NCI-H2081 treated with DMSO at 0.1 percent for 48 hours (cell line): ENCODE measurements around the gene KIF18A.
"Not testable (repeated sequence)": the region's sequence is repeated elsewhere in the genome, so short reads cannot be mapped to it uniquely, and the experiment has no call there.

Experiments used
- DNase-seq: peaks from one replicate; lab custom pipeline; 2025; lab: John Stamatoyannopoulos, UW

KIF18A gene

DNA sequence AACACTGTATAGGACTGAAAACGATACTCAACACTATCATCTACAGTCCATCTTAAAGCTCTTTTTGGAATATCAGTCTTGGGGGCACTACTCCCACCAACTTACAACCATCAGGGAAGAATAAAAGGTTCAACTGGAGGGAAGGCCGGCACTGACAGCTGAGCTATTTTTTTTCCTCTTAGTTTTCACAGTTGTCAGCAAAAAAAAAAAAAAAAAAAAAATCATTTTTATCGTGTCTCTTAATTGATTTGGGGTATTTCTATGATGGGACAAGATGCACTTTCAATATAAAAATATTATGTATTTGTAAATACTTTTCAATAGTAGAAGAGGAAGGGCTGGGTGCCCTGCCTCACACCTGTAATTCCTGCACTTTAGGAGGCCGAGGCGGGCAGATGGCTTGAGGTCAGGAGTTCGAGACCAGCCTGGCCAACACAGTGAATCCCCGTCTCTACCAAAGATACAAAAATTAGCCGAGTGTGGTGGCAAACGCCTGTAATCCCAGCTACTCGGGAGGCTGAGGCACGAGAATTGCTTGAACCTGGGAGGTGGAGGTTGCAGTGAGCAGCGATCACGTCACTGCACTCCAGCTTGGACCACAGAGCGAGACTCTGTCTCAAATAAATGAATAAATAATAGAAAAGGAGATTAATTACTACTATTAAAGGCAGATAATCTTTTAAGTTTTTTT, 1.5 kb downstream of the KIF18A start:
- DNase-seq = no peak

DNA sequence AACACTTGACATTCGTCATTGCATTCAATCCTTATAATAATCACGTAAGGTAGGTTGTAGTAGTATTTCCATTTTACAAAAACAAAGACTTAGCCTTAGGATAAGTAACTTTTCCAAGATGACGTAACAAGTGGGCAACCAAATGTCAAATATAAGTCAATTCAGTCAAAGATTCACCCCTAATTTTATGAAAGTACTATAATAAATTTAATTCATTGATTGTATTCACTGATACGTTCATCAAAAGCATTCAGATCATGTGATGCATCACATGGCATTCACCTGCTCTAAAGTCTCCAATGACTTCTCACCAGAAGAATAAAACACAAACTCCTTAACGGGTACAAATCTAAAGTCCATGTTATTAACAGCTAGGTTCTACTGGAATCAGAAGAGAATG, 2.1 kb downstream of the KIF18A start:
- no peak for DNase-seq

DNA sequence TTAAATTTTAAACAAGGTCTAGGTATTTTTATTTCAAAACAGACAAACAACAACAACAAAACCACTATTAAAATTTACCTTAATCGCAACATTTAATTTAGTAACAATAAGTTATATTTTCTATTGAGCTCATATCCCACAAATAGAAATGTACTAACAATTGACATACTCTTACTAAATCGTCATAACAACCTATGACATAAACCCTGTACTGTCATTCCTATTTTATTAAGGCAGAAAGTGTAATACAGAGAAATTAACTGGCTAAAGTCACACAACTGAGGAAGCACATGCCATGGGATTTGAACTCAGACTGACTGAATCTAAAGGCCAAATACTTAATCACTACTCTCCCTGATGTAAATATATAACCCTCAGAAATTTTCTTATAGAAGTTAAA, 3.0 kb downstream of the KIF18A start:
- no peak for DNase-seq

DNA sequence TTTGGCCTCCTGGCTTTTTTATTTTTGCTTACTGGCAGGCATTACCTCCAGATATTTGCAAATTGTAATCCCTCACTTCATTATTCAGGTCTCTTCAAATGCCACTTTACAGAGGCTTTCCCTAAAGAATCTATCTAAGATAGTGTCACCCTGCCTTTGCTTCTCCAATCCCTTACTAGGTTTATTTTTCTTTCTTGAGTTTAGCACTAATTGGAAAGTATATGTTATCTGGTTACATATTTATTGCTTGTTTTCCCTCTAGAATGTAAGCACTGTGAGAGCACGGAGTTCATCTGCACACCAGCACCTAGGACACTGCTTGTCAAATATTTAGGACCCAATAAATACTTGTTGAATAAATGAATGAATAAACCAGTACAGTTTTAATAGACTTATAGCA, 3.5 kb downstream of the KIF18A start:
- DNase-seq = no peak

DNA sequence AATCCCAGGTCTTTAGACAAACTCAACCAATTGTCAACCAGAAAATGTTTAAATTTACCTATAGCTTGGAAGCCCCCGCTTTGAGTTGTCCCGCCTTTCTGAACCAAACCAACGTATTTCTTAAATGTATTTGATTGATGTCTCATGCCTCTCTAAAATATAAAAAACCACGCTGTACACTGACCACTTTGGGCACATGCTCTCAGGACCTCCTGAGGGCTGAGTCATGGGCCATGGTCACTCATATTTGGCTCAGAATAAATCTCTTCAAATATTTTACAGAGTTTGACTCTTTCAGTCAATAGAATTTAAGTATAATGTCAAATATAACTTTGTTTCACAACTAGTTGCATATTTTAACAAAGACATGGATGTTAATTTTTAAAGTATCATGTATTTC, 5.7 kb downstream of the KIF18A start:
- DNase-seq = not testable (repeated sequence)

DNA sequence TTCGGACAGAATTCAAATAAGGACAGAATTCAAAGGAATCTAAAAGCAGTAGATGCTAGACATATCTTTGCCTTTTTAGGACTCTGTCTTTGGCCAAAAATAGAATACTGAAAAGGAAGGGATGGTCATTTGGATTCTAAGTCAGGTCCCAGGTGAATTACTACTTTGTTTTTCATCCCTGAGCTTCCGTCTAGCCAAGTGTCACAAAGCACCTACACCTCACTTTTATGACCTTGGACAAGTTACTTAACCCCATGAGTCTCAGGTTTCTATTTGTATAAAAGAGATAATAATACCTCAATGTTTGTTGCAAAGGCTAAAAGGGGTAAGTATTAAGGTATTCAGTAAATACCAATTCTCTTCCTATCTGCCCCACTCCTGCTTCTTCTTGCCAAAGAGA, 7.3 kb downstream of the KIF18A start:
- no peak for DNase-seq

DNA sequence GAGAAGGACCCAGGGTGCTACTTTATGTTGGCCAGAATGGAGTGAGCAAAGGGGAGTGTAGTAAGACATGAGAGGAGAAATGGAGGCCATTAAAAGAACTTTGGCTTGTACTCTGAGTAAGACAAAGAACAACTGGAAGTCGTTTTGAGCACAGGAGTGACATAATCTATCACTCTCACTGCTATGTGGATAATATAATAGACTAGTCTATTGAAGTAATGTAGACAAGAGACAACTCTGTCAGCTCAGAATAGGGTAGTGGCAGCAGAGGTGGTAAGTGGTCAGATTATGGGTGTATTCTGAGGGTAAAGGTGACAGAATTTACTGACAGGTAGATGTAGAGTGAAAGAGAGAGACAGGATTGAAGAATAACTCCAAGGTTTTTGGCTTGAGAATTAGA, 8.2 kb downstream of the KIF18A start:
- DNase-seq = no peak

DNA sequence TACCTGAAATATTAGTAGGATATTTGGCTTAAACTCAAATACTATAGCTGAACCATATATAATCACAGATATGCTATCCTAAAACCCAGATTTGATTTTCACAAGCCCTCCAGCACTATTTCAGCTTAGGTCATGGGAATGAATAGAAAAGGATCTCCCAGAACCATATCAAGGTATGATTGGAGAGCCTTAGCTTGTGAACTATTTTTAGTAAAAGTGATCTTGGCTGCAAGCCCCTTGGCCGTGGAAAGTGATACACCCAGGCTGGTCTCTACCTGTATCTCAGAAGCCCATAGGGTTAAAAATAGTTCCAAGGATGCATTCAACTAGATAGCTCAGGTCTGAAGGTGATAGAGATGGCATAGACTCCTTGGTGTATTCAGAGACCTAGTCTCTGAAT, 9.7 kb downstream of the KIF18A start:
- DNase-seq = no peak

DNA sequence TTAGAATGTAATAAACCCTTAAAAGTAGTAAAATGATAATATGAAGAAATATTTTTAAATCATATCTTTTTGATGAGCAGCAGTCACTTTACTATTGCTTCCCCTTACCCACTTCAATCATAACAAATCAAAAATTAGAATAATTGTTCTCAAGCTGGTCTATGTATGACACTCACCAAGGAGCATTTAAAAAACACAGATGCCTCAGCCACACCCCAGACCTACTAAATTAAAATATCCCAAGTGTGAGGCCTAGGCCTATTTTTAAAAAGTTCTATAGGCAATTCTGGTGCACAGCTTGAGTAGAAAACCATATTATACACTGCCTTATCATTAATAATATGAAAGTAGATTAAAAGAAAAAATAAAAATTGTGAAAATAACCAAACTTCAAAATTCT, 15.2 kb downstream of the KIF18A start:
- no peak for DNase-seq

DNA sequence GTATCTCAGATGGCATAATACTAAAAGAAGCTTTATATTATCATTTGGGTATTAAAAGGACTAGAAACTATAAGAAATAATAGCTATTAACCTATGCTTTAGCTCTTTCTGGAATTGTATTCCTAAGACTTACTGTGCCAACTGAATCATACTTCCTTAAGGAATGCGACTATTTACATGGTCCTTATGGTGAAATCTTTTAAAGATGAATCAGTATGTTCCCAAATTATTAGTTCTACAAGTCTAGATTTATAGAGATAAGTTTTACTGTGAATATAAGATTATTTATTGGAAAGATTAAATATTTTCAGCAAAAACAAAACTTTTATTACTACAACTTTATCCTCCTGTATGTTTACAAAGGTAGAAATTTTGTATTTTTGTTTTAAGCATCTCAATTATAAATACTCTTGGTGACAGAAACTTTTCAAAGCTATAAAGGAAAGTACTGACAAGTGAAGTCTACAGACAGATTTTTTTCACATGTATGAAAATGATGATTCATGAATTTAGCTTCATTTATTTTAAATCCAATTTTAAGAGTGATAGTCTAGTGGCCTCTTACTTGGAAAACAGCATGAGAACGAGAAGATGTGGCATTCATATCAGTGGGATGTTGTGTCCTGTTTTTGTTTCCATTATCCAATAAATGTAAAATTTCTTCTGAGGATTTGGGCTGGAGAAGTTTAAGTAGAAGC, 17.8 kb downstream of the KIF18A start:
- DNase-seq = no peak

DNA sequence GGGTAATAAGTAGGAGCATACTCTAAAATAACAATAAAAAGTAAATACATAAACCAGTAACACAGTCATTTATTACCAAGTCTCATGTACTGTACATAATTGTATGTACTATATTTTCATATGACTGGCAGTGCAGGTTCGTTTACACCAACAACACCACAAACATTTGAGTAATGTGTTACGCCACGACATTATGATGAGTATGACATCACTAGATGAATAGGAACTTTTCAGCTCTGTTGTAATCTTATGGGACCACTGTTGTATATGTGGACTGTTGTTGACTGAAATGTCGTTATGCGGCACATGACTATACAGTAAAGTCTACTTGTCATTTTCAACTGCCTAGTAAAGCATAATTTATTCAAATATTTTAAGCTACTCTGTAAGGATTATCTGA, 18.6 kb downstream of the KIF18A start:
- DNase-seq = no peak

DNA sequence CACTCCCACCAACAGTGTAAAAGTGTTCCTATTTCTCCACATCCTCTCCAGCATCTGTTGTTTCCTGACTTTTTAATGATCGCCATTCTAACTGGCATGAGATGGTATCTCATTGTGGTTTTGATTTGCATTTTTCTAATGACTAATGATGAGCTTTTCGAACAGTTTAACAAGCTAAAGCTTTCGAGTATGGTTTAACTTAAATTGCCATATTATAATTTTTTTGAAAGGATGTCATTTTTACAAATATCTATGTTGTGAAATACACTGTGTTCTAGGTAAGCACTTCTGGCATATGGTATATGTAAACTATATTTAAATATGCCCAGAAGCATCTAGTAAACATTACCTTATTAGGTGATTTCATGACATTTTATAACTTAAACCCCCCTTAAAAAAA, 20.3 kb downstream of the KIF18A start:
- not testable (repeated sequence) for DNase-seq

DNA sequence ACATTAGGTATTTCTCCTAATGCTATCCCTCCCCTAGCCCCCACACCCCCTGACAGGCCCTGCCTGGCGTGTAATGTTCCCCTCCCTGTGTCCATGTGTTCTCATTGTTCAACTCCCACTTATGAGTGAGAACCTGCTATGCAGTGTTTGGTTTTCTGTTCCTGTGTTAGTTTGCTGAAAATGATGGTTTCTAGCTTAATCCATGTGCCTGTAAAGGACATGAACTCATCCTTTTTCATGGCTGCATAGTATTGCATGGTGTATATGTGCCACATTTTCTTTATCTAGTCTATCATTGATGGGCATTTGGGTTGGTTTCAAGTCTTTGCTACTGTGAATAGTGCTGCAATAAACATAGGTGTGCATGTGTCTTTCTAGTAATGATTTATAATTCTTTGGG, 20.8 kb downstream of the KIF18A start:
- not testable (repeated sequence) for DNase-seq

DNA sequence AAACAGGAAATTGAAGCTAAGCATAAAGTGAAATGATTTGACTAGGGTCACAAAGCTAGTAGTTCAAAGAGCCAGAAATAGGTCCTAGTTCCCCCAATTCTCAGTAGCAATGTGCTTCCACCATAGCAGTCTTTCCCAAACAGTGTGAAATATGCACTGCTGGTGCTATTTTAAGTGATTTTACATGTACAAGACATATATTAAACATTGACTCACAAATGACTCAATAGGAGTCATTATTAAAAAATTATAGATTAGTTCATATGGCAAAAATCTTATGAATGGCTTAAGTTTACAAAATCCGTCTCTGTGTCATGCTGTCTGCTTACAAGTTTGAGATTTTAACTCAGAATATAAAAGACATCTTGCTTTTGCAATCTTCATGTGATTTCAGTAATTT, 21.4 kb downstream of the KIF18A start:
- no peak for DNase-seq

DNA sequence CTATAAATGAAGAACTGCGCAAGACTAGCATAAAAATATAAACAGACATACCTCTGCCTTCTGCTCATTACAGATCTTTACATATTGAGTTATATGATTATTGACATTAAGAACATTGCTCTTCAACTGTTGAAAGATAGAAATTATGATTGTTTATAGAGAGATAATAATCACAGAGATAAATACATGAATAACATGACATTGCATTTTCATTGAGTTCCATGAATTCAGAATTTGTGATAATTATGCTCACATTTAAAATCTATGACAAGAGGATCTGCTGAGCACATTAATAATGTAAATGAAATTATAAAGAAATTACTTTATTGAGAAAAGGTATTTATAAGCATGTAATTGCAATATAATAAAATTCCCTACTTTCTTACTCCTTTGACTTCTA, 24.8 kb downstream of the KIF18A start:
- DNase-seq = no peak

DNA sequence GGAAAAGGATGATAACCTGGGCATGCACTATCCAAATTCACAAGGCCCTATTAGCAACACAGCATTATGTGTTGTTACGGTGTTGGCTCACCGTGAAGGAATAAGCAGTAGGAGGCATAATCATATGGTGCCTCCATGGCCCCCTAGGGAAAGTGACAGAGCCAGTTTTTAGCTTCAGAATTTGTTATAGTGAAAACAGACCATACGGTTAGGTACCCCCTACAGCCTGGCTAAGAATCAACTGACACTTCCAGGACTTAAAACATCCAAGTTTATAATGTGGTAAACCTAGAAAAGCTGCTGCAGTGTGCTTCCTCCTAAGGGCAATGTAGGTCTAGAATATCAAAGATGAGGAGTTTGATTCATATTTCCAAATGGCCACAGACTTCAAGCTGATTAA, 30.4 kb downstream of the KIF18A start:
- DNase-seq = peak; percentile 44

DNA sequence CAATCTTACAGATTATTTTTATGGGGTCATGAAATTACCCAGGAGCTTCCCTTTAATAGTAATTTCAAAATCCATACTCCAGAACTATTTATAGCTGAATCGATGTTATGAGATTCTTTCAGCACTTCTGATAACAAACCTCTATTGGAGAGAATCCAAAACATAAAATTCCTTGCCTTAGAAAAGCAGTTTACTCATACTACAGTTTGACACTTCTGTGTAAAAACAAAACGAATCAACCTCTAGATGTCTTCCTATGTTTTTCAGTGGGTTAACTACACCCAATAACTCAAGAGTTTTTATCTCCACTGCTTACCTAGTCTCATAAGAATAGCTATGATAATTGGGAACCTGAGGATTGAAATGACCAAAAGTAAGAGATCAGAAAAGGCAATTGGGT, 35.6 kb downstream of the KIF18A start:
- no peak for DNase-seq

DNA sequence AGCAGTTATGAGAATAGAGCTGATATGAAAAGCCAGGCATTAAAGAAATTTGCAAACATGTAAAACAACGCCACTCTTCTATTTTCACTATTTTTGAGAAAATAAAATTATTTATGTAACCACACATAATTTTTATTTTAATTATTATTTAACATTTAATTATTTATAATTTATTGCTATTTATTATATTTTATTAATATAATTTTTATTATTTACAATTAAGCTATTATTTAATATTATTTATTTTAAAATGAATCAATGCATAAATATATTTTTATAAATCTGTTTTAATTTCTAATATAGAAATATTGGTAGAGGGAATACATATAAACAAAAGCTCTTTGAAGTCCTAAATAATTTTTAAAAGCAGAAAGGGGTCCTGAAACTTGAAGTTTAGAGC, 36.7 kb downstream of the KIF18A start:
- no peak for DNase-seq

DNA sequence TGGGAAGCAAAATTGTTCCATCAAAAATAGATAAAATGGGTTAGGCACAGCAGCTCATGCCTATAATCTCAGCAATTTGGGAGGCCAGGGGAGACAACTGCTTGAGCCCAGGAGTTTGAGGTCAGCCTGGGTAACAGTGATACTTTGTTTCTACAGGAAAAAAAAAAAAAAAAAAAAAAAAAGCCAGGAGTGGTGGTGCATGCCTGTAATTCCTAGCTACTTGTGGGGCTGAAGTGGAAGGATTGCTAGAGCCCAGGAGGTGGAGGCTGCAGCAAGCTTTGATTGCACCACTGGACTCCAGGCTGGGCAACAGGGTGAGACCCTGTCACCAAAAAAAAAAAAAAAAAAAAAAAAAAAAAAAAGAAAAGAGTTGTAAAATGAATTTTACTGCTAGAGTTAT, 49.6 kb downstream of the KIF18A start:
- DNase-seq = no peak

DNA sequence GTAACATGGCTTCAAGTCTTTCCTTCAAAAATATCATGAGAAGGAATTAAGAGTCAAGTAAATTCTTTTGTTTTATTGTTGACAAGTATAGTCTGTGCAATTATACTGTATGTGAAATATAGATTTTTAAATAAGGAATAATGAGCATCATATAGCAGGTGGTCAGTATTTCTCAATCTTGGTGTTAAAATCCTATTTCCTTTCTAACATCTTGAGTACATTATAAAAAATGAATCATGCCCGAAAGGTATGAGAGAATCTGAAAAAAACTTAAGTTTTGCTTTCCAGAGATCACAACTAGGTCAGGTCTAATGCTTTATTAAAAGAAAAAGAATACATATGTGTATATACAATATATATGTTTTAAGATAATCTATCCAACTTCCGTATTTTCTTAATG, 53.1 kb downstream of the KIF18A start:
- no peak for DNase-seq

DNA sequence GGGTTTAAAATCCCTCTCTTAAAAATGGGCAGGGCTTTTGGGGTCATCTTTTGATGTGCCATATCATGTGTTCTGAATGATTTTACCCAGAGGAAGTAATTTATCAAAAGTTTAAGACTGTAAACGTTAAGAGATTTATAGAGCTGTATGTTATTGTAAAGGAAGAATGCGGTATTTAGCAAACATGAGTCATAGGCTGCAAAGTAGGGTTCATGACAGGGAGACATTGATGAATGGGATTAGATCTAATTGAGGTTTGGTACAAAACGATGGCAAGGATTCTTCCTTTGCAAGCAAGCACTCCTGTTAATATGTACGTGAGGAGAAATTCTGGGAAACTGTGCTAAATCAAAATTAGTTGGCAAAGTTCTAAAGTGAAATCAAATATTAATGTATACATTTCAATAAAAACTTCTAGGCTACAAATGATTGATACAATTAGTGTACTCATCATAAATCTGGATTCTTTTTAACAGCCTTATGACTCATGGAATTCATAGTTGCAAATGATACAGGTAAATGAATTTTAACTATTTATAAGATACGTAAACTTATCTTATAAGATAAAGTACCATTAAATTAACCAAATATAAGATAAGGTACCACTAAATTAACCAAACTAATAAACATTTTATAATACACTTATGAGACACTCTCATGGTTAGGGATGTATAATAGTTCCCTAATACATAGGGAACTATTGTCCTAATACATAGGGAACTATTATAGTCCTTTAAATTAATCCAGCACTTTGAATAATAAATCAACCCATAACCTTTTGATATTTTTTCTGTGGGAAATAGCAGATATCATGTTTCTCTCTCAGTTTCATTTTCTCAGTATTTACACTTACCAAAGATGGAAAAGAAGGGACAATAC, 58.4 kb downstream of the KIF18A start:
- DNase-seq = no peak

DNA sequence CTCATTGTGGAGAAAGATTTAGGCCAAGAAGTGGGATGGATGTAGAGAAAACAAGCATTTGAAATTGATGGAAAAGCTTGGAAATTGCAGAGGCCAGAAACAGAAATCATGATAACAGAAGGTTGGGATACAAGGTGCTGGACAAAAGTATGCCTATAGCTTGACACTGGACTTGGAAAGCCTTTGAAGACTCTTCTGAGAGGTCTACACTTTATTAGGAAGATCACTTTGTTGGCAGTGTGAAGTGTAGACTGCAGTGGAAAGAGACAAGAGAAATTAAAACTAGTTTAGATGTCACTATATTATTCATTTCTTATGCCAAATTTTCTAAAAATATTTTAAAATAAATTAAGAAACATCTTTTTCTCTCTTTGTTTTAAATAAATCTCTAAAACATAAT, 59.1 kb downstream of the KIF18A start:
- no peak for DNase-seq
